Tibial artery (tissue), 4 donors: ENCODE measurements around the gene HPF1.

Experiments
- DNase-seq, 2 donors: peaks; one replicate each; pipeline ENCODE4 v3.0.0-alpha.2; 2019
- H3K27ac ChIP-seq, 2 donors: fragments of 200-600 bp; sonication (generic) in 1 of 2; 1 replicate in 1 of 2; 2 replicates in 1 of 2; pipeline ENCODE4 v1.5.1; 2018 to 2019; ENCODE audit warnings: mild to moderate bottlenecking in 1 of 2
- H3K27me3 ChIP-seq, 2 donors: fragments of 200-600 bp; sonication (generic) in 1 of 2; one replicate each; pipeline versions ENCODE4 v1.5.1 to v1.6.0; 2016 to 2019
- H3K36me3 ChIP-seq, 3 donors: fragments of 200-600 bp; sonication (generic) in 2 of 3; one replicate each; pipeline ENCODE4 v1.5.1; 2016 to 2019; ENCODE audit warnings: mild to moderate bottlenecking in 2 of 3
- H3K4me1 ChIP-seq, 4 donors: fragments of 200-600 bp; sonication (generic) in 2 of 4; 1 replicate in 3 of 4; 2 replicates in 1 of 4; pipeline ENCODE4 v1.5.1; 2016 to 2019
- H3K4me3 ChIP-seq, 2 donors: fragments of 200-600 bp; sonication (generic) in 1 of 2; 1 replicate in 1 of 2; 2 replicates in 1 of 2; pipeline ENCODE4 v1.5.1; 2018 to 2019; ENCODE audit warnings: mild to moderate bottlenecking in 2 of 2
- H3K9me3 ChIP-seq, 3 donors: fragments of 200-600 bp; sonication (generic) in 1 of 3; one replicate each; pipeline ENCODE4 v1.5.1; 2016 to 2019
- CTCF ChIP-seq, 2 experiments: fragments of 200-600 bp in 1 of 2; fragments of 450-650 bp in 1 of 2; IDR thresholded peaks; one replicate each; pipeline ENCODE4 v1.5.1; 2017 to 2019; ENCODE audit warnings: antibody characterized with exemption in 2 of 2, mild to moderate bottlenecking in 1 of 2, moderate library complexity in 1 of 2
- intact Hi-C: fragments of 100-400 bp; cut with DNase I; formaldehyde crosslinking; loops from one replicate; pipeline ENCODE4 v1.15.0; 2023; ENCODE audit warnings: low total_unique reads

Gene HPF1

GRCh38 chr4:169727616-169728015, 30.1 kb downstream of the HPF1 start:
- Histone ChIP-seq H3K4me1 (no peaks in the 10 kb centered on the region), H3K27me3 (no peaks in the 10 kb centered on the region), H3K9me3 (no peaks in the 10 kb centered on the region), H3K4me3 (no peak overlapping the region), H3K27ac (no peak overlapping the region), H3K36me3 (peaks cover 29 to 41% (median 39%) of the 10 kb centered on the region in 3 donors)
- DNase-seq = no peak
- intact Hi-C loops = no loop called here
- TF ChIP-seq CTCF (IDR thresholded peaks at IDR 0.05) = no peak

GRCh38 chr4:169724260-169724659, 33.5 kb downstream of the HPF1 start:
- intact Hi-C loops = no loop called here

GRCh38 chr4:169723207-169723965, 34.4 kb downstream of the HPF1 start:
- Histone ChIP-seq H3K4me1 (no peaks in the 10 kb centered on the region), H3K27ac (no peak overlapping the region), H3K9me3 (no peaks in the 10 kb centered on the region), H3K36me3 (peaks cover 11 to 22% (median 12%) of the 10 kb centered on the region in 3 donors), H3K4me3 (no peak overlapping the region), H3K27me3 (no peaks in the 10 kb centered on the region)
- DNase-seq = no peak
- intact Hi-C loops = no loop called here
- TF ChIP-seq CTCF (IDR thresholded peaks at IDR 0.05) = no peak

More at GRCh38 chr4:169724260-169724659, 33.5 kb downstream of the HPF1 start:
- Histone ChIP-seq H3K4me3 (no peak overlapping the region), H3K27me3 (no peaks in the 10 kb centered on the region), H3K27ac (no peak overlapping the region), H3K4me1 (no peaks in the 10 kb centered on the region), H3K36me3 (peaks cover 16 to 26% (median 17%) of the 10 kb centered on the region in 3 donors), H3K9me3 (no peaks in the 10 kb centered on the region)
- no peak for TF ChIP-seq CTCF (IDR thresholded peaks at IDR 0.05)
- no peak for DNase-seq

- Histone ChIP-seq H3K27ac (no peak overlapping the region), H3K36me3 (peaks cover 0 to 24% (median 12%) of the 10 kb centered on the region in 3 donors), H3K4me1 (no peaks in the 10 kb centered on the region), H3K9me3 (no peaks in the 10 kb centered on the region), H3K27me3 (no peaks in the 10 kb centered on the region), H3K4me3 (no peak overlapping the region)
- intact Hi-C loops = no loop called here
- no peak for TF ChIP-seq CTCF (IDR thresholded peaks at IDR 0.05)
- no peak for DNase-seq
Measured at GRCh38 chr4:169720529-169720928, 37.2 kb downstream of the HPF1 start.

GRCh38 chr4:169716677-169717076, 41.1 kb downstream of the HPF1 start:
- TF ChIP-seq CTCF (IDR thresholded peaks at IDR 0.05) = no peak
- peaks cover 12 to 37% (median 27%) of the 10 kb centered on the region in 3 donors for H3K36me3 ChIP-seq
- no peaks in the 10 kb centered on the region for H3K27me3 ChIP-seq
- no peak overlapping the region for H3K27ac ChIP-seq
- no peak for DNase-seq
- intact Hi-C loops = no loop called here
- H3K9me3 ChIP-seq = no peaks in the 10 kb centered on the region
- no peak overlapping the region for H3K4me3 ChIP-seq
- no peaks in the 10 kb centered on the region for H3K4me1 ChIP-seq
